HG03196 (cell line): Measurements from ENCODE around the gene EEPD1.
"Not testable (repeated sequence)": the region's sequence is repeated elsewhere in the genome, so short reads cannot be mapped to it uniquely, and the experiment has no call there.

Experiments
- ATAC-seq: cut with Tn5 transposase; IDR thresholded peaks from one replicate; pipeline ENCODE4 v1.9.1; 2021; ENCODE audit not compliant: unreplicated experiment

Gene EEPD1

GRCh38 chr7:36128448-36129047 is 24.5 kb upstream of the EEPD1 start:
- no peak for ATAC-seq

DNA sequence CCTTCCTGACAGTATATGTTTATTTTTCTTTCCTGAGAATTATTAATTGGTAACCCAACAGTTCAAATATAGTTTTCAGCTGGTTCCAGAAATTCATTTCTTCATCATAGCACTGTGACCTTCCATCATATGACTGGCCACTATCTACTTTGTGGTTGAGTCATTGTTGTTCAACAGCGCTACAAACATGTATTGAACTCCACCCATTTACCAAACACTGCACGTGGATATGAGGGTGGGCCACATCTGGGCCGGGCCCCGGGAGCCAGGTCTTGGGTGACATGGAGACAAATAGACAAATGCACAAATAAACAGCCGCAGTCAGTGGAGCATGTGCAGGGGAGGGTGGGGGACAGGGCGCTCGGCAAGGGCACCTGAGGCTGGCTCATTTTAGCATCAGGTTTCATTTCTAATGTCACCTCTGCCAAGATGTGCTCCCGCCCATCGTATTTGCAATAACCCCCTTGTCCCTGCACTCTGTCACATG is 24.0 kb upstream of the EEPD1 start:
- ATAC-seq: no peak

DNA sequence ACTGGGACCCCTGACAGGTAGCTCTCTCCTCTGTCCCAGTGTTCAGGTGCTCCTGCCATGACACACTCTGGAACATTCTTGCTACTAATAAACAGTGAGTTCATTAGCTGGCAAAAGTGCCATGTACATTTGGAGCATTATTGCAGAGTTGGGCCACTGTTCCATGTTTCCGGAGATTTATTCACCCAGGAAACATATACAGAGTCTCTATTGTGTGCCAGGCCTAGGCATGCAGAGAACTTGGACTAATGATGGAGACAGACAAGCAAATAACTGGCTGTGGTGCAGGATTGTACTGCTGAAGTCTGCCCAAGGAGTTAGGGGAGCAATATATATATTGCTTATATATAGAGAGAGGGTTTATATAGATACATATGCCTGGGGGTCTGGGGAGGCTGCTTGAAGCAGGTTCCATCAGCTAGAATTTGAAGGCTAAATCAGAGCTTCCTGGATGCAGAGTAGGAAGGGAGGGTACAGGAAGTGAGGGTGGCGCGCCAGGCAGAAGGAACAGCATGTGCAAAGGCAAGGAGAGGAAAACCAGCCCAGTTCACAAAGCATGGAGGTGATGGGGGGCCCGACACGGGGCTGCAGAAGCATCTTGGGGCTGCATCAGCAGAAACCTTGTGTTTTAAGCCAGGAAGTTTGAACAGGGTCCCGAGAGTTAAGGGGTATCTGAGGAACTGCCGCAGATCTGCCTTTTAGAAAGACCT is 22.7 kb upstream of the EEPD1 start:
- ATAC-seq: no peak

DNA sequence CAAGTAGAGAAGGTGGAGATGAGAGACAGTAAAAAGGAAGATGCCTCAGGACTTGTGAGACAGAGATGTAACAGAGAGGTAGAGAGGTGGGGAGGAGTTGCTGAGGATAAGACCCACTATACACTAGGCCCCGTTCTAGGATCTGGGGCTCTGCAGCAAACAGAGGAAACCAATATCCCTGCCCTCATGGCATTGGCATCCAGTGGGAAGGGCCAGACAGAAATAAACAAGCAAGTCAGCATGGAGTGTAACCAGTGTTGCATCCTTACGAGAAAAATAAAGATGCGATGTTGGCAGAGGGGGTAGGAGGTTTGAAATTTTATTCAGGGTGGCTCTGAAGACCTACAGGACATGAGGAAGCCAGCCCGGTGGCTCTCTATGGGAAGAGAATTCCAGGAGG is 22.0 kb upstream of the EEPD1 start:
- ATAC-seq: no peak

DNA sequence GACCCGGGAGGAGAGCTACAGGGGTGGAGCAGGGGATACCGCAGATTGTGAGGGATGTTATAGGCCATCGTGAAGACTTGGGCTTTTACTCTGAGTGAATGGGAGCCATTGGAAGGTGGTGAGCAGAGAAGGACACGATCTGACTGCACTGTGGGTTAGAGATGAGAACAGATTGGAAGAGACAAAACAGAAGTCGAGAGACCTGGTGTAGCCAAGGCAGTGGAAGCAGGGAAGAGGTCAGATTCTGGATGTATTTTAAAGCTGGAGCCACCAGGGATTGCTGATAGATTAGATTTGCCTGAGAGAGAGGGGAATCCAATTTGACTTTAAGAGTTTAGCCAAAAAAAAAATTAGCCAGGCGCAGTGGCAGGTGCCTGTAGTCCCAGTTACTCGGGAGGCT is 21.6 kb upstream of the EEPD1 start:
- ATAC-seq: no peak

DNA sequence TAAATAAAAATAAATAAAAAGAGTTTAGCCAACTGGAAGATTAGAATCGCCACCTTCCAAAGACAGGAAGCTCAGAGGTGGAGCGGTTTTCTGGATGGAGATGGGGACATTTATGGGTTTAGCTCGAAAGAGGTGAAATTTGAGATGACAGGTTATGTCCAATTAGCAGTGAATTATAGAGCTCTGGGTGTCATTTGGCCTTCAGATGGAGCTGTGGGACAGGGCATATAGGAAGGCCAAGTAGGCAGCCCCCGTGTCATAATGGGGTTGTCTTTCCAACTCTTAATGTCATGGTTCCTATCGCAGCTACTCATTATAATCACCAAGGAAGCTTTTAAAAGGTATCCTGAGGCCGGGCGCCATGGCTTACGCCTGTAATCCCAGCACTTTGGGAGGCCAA is 21.0 kb upstream of the EEPD1 start:
- ATAC-seq: no peak

DNA sequence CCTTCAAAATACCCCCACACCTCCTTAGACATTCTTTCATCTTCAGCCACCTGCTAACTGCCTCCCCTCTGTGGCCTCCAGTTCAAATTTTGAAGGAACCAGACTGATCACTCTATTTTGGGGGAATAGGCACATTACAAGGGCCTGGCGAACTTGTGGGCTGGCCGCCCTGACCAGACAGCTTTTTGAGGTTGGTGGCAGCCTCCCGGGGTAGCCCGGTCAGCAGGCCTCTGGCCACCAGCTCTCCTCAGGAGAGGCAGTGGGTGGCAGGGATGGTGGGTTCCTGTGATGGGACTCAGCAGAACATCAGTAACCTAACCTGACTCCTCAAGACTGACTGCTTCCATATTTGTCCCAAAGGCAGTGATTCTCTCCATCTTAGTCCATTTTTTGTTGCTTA is 17.4 kb upstream of the EEPD1 start:
- ATAC-seq: no peak

DNA sequence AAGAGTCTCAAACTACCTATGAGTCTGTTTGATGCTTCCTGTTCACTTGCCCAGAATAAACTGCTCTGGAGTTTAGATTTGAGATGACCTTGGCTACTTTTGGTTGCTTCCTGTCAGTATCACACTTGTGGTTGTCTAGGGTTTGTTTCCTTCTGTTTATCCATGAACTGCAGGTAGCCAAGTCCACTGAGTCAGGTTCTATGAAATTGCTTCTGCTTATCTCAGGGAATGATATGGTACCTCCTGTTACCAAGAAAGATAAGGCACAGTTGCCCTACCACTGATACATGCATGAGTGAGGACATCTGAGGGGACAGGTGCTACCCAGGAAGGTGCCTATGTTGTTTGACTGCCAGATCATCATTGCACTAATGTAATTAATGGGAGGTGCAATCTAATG is 15.8 kb upstream of the EEPD1 start:
- ATAC-seq: no peak

DNA sequence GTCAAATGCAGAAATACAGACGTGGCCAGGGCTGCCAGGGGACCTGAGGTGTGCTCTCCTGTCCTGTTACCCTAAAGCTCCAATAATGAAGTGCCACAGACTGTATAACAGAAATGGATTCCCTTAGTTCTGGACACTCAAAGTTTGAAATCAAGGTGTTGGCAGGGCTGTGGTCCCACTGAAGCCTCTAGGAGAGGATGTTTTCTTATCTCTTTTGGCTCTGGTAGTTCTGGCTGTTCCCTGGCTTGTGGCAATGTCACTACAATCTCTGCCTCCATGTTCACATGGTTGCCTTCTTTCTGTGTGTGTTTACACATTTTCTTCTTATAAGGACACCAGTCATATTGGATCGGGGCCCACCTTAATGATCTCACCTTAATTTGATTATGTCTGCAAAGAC is 15.3 kb upstream of the EEPD1 start:
- no peak for ATAC-seq

- no peak for ATAC-seq
Observed at GRCh38 chr7:36138209-36138608, 14.8 kb upstream of the EEPD1 start.

- no peak for ATAC-seq
Observed at GRCh38 chr7:36141351-36141750, 11.7 kb upstream of the EEPD1 start.

DNA sequence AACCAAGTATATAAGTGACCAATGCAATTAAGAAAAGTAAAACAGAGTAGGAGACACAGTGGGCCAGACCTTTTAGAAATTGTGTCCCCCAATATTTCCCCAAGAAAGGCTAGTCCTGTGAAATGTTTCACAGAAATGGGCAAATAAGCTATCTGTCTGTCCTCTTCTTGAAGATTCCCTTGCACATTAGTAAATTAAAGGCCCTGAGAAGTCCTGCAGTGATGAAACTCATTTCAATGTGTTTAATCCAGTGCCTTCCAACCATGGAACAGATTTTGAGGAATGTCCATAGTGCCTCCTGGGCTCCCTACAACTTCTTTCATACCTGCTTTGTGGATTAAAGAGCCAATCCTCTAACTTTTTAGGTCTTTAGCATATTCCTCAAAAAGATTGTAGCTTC is 11.2 kb upstream of the EEPD1 start:
- no peak for ATAC-seq

DNA sequence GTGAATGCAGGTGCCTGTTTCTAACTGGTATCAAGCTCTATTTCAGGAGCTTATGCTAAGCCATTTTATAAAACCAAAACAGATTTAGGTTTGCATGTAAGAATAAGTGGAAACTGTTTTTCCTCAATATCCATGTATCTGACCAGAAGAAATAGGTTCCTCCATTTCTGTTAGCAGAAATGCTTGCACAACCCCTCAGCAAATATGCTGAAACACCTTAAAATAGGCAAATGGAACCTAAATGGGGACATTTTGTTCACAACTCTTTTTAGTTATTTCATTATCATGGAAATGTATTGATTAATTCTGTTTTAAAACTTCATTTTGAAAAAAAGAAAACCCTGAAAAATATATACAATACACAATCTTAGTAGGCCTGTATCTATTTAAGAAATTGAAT is 8.9 kb upstream of the EEPD1 start:
- ATAC-seq: no peak

DNA sequence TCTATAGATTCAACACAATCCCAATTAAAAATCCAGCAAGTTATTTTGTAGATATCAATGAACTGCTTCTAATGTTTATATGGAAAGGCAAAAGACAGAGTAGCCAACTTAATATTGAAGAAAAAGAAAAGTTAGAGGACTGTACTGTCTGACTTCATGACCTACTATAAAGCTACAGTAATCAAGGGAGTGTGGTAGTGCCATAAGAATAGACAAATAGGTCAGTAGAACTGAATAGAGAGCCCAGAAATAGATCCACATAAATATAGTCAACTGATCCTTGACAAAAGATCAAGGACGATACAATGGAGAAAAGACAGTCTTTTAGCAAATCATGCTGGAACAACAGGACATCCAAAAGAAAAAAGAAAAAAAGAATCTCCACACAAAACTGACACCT is 7.4 kb upstream of the EEPD1 start:
- ATAC-seq: no peak

GRCh38 chr7:36147361-36147760 is 5.7 kb upstream of the EEPD1 start:
- ATAC-seq: no peak

GRCh38 chr7:36148422-36149065 is 4.5 kb upstream of the EEPD1 start:
- no peak for ATAC-seq

GRCh38 chr7:36149240-36149639 is 3.8 kb upstream of the EEPD1 start:
- not testable (repeated sequence) for ATAC-seq

GRCh38 chr7:36149694-36150452 is 3.2 kb upstream of the EEPD1 start:
- no peak for ATAC-seq

- ATAC-seq: no peak
Observed at GRCh38 chr7:36151921-36152755, 916 bp upstream of the EEPD1 start.

GRCh38 chr7:36153571-36154097 is 580 bp downstream of the EEPD1 start:
- peak; percentile 6 for ATAC-seq
